ENCODE measurements around the gene CD244.
"Not testable (repeated sequence)": the region's sequence is repeated elsewhere in the genome, so short reads cannot be mapped to it uniquely, and the experiment has no call there.

The CD244 gene

DNA sequence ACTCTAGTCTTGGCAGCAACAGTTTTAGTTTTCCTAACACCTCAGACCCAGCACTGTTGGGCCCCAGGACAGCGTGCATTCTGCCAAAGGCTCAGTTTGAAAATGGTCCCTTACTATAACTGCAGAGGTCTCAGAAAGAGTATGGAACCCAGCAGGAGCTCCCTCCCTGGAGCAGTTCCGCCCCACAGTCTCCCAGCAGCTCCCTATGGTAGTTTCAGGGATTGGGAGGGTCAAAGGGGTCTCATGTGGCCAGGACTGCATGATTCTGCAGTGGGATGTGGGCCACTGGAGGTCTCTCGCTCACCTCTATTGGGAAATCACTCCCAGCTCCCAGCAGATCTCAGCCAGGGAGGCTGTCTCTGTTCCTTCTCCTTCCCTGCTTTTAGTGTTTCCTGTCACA, 54.4 kb downstream of the CD244 start:
- DNase-seq (ENCODE audit: low read depth), result no peak

DNA sequence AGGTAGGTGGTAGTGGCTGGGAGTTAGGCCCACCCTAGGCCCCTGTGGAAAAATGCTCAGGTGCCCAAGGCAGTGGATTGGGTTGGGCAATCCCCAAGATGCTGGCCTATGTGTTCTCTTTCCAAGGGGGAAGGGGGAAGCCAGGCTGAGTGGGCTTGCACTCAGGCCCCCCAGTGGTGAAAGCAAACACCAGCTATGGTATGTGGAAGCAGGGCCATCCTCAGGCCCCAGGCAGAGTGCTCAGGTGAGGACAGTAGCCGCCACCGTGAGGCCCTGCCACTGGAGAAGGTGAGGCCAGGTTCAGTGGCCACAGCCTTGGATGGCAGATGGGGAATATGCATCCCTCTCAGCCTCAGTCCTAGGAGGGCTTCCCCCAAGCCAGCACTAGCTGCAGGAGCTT, 54.9 kb downstream of the CD244 start:
- DNase-seq (ENCODE audit: low read depth), result no peak

- no peak for DNase-seq (ENCODE audit: low read depth)
Observed at GRCh38 chr1:160807247-160807646, 55.4 kb downstream of the CD244 start.

GRCh38 chr1:160806784-160807183, 55.9 kb downstream of the CD244 start:
- no peak for DNase-seq (ENCODE audit: low read depth)

DNA sequence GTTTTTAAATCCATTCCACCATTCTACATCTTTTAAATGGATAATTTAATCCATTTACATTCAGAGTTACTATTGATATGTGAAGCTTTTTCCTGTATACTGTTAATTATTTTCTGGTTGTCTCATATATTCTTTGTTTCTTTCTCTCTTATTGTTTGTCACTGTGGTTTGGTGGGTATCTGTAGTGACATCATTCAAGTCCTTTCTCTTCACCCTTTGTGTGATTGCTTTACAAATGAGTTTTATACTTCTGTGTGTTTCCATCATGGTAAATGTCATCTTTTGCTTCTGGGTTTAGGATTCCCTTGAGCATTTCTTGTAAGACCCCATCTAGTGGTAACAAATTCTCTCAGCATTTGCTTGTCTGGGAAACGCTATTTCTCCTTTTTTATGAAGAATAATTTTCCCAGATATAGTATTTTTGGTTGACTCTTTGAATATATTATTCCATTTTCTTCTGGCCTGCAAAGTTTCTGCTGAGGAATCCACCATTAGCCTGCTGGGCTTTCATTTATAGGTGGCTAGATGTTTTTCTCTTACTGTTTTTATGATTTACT, 56.5 kb downstream of the CD244 start:
- DNase-seq (ENCODE audit: low read depth), result peak; percentile 8

GRCh38 chr1:160801836-160802580, 60.7 kb downstream of the CD244 start:
- DNase-seq (ENCODE audit: low read depth), result no peak

DNA sequence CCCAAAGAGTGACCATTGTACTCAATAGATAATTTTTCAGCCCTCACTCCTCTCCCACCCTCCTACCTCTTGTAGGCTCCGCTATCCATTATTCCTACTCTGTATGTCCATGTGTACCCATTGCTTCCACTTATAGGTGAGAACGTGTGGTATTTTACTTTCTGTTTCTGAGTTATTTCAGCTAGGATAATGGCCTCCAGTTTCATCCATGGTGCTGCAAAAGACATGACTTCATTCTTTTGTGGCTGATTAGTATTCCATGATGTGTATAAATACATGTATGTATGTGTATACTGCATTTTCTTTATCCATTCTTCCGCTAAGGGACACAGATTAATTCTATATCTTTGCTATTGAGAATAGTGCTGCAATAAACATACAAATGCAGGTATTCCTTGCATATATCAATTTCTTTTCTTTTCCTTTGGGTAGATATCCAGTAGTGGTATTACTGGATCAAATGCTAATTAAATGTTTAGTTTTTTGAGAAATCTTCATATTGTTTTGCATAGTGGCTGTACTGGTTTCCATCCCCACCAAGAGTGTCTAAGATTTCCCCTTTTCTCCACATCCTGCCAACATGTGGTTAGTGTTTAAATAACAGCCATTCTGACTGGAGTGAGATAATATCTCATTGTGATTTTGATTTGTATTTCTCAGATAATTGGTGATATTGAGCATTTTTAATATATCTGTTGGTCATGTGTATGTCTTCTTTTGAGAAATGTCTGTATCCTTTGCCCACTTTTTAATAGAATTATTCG, 61.9 kb downstream of the CD244 start:
- no peak for DNase-seq (ENCODE audit: low read depth)

GRCh38 chr1:160800142-160800541, 62.5 kb downstream of the CD244 start:
- DNase-seq (ENCODE audit: low read depth), result no peak

DNA sequence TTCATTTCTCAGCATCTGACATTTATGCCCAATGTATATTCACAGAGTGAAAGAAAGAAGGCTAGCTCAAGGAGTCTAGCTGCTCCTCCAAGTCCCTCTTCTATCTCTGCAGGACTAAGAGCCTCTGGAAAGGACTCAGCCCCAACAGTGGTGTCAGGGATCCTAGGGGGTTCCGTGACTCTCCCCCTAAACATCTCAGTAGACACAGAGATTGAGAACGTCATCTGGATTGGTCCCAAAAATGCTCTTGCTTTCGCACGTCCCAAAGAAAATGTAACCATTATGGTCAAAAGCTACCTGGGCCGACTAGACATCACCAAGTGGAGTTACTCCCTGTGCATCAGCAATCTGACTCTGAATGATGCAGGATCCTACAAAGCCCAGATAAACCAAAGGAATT, 63.0 kb downstream of the CD244 start:
- no peak for DNase-seq (ENCODE audit: low read depth)

GRCh38 chr1:160798439-160798838, 64.2 kb downstream of the CD244 start:
- DNase-seq (ENCODE audit: low read depth), result no peak

- DNase-seq (ENCODE audit: low read depth), result no peak
Observed at GRCh38 chr1:160797861-160798273, 64.8 kb downstream of the CD244 start.

DNA sequence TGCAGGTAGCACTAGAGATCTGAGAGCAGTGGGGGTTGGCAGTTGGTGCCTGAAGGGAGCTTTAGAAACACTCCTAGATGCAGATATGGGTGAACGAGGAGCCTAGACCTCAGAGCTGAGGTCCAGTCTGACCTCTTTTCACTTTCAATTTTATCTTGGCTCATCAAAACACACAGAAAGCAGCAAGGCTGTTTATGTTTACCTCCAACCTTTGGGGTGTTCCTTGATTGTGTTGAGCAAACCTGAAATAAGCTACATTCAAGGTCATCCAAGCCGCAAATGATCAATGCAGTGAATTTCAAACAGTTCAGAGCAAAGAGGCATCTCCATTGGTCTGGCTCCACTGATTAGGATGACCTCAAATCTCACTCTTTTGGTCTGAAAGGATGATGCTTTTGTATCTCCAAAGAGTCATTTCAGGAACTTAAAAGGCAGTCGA, 65.4 kb downstream of the CD244 start:
- no peak for DNase-seq (ENCODE audit: low read depth)

GRCh38 chr1:160795951-160796383, 66.7 kb downstream of the CD244 start, which contains the start of gene LY9:
Gene LY9, plus strand, starts transcription at chr1:160796174. Its CDS starts 14 bp downstream, at chr1:160796188.
- DNase-seq (ENCODE audit: low read depth), result no peak

- no peak for DNase-seq (ENCODE audit: low read depth)
Observed at GRCh38 chr1:160794376-160794775, 68.3 kb downstream of the CD244 start.

DNA sequence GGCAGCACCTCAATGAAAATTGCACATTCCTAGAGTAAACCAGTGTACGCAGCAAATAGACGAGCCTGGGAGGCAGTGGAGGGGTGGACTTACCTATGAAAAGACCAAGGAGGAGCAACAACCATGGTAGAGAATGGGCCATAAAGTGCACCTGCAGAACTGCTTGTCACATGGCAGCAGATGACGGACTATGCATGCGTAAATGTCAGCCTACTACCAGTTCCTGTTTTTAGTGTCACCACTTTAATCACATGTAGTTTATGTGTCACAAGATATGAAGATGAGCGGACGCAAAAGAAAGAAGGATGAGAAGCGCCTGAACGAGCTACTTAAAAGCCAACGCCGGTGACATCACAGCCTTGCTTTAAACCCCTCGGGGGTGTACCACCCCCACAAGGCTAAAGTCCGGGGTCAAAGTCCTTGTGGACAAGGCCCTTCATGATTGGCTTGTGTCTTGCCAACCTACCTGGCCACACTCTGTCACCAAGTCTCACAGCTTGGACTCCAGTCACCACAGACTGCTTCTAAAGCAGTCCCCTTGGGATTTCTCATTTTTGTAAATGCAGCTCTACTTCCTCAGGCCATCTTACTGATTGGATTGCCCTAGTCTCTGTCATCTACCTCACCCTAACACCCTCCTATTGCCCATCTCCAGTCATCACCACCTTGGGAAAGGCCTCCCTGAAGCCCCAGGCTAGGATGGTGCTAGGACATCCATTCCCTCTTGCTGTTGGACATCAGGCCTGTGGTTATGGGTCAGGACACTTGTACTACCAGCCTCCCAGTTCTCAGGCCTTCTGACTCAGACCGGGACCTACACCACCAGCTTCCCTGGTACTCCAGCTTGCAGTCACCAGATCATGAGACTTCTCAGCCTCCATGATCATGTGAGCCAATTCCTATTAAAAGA, 72.7 kb downstream of the CD244 start:
- no peak for DNase-seq (ENCODE audit: low read depth)

DNA sequence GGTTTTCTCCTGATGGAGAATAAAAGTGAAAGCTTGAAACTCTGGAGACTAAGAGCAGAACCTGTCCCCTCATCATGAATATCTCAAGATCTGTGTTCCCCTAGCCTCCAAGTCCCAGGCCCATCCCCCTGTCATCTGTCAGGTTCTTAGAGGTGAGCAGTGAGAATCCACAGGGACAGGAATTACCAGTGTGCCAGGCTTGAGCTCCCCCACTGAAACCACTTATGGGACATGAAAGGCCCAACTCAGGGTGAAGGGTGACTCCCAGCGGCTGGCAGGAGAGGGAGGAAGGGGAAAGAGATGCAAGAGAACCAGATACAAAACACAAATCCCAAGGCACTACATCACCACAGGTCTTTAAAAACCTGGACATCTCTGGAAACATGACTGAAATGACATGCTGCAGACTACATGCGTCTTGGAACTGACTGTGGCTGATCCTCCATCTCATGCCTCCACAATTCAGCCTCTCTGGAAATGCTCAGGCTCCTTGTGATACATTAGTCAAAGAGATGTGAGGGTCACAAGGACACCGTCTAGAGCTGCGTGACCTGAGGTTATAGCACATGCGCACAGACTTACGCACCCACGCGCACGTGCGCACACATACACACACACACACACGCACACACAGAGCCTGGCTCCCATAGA, 73.5 kb downstream of the CD244 start:
- no peak for DNase-seq (ENCODE audit: low read depth)

DNA sequence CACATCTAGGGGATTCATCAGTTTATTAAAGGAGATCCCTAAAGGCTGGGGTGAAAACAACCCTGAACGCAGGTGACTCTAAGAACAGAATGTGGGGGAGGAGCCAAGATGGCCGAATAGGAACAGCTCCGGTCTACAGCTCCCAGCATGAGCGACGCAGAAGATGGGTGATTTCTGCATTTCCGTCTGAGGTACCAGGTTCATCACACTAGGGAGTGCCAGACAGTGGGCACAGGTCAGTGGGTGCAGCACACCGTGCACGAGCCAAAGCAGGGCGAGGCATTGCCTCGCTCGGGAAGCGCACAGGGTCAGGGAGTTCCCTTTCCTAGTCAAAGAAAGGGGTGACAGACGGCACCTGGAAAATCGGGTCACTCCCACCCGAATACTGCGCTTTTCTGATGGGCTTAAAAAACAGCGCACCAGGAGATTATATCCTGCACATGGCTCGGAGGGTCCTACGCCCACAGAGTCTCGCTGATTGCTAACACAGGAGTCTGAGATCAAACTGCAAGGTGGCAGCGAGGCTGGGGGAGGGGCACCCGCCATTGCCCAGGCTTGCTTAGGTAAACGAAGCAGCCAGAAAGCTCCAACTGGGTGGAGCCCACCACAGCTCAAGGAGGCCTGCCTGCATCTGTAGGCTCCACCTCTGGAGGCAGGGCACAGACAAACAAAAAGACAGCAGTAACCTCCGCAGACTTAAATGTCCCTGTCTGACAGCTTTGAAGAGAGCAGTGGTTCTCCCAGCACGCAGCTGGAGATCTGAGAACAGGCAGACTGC, 79.5 kb downstream of the CD244 start:
- not testable (repeated sequence) for DNase-seq (ENCODE audit: low read depth)

- no peak for DNase-seq (ENCODE audit: low read depth)
Observed at GRCh38 chr1:160781914-160782689, 80.6 kb downstream of the CD244 start.

GRCh38 chr1:160781186-160781766, 81.4 kb downstream of the CD244 start:
- no peak for DNase-seq (ENCODE audit: low read depth)

DNA sequence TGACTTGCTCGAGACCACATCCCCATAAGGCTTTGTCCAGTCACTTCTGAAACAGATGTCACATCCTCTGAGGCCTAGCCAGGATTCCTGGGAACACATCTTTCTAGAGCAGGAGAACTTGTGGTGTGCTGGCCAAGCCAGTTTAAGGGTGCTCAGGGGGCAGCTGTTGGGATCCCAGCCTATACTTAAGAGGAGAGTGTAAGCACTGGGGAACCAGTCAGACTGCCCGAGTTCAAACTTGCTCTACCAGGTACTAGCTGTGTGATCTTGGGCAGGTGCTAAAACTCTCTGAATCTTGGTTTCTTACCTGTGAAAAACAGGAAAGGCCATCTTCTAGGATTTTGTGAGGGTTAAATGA, 82.3 kb downstream of the CD244 start:
- no peak for DNase-seq (ENCODE audit: low read depth)

All from ELR (cell line).